GM19025 (cell line): ENCODE measurements around the gene UGT2B28.
"Not testable (repeated sequence)": the region's sequence is repeated elsewhere in the genome, so short reads cannot be mapped to it uniquely, and the experiment has no call there.

Experiments used
- ATAC-seq: cut with Tn5 transposase; IDR thresholded peaks from one replicate; pipeline ENCODE4 v1.9.1; 2021; ENCODE audit warnings: mild to moderate bottlenecking, low read depth, moderate library complexity; ENCODE audit not compliant: unreplicated experiment

Gene UGT2B28

DNA sequence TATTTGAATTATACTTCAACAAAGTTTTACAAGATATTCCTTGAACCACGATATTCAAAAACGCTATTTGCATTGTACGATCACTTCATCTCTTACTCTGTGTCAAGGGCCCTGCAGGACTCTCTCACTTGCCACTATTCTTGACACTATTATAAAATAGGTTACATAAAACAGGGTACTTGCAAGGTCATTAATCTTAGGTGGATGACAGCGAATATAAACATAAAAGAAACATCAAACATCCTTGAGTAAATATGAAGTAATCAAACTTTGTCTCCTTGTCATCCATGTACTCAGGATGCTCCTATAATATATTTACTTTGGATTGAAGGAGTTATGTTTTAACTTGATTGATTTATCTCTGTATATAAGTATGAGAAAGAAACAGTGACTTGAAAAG is at the start of gene UGT2B28:
Gene UGT2B28, plus strand, starts transcription at position 395 of the 400 bp plus-strand sequence. CDS start 26 bp downstream, outside the sequence.
- ATAC-seq, result not testable (repeated sequence)

GRCh38 chr4:69239092-69239491 is 41.2 kb upstream of the UGT2B28 start:
- no peak for ATAC-seq

DNA sequence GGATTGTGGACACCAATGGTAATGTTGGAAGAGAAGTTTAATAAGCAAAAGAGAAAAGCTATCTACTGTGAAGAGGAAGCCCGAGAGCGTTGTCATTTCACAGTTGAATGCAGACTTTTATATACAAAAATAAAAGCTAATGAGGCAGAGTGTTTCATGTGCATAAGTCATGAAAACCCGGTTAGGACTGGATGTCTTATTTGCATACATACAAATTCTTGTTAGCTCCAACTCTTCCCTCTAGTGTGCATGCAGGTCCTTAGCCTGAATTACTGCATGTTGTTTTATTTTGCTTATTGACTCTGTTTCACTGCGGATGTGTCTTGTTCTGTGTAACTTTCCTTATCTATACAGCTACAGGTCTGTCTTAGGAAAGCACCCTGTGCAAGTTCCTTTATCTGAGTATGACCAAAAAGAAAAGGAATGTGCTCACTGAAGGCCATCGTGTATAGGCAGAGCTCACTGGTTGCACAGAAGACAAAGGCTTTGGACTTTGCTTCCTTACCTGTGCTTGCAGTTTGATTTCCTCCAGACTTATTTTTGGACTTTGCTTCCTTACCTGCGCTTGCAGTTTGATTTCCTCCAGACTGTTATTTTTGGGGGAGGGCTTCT is 40.6 kb upstream of the UGT2B28 start:
- ATAC-seq, result no peak

GRCh38 chr4:69240787-69241186 is 39.5 kb upstream of the UGT2B28 start:
- ATAC-seq, result not testable (repeated sequence)

GRCh38 chr4:69241746-69242145 is 38.5 kb upstream of the UGT2B28 start:
- not testable (repeated sequence) for ATAC-seq

- not testable (repeated sequence) for ATAC-seq
Observed at GRCh38 chr4:69242562-69243240, 37.6 kb upstream of the UGT2B28 start.

- not testable (repeated sequence) for ATAC-seq
Observed at GRCh38 chr4:69250884-69251283, 29.4 kb upstream of the UGT2B28 start.

- ATAC-seq, result not testable (repeated sequence)
Observed at GRCh38 chr4:69253147-69253772, 27.0 kb upstream of the UGT2B28 start.

DNA sequence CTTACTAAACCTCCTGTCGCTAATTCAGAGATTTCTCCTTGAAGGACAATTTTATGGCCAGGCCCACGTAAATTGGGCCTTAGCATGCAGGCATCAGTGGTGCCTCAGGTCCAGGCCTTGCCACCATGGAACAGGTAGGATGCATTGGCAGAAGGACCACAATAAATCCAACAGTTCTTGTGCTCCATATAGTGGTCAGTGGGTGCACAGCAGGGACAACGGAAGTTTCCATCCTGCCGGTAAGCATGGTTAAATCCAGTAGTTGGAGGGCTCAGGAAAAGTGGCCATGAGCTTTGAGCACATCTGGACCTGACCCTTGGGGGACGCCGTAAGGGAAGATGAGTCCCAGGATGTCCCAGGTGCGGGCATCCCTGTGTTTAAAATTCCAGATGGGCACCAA is 11.7 kb upstream of the UGT2B28 start:
- not testable (repeated sequence) for ATAC-seq

DNA sequence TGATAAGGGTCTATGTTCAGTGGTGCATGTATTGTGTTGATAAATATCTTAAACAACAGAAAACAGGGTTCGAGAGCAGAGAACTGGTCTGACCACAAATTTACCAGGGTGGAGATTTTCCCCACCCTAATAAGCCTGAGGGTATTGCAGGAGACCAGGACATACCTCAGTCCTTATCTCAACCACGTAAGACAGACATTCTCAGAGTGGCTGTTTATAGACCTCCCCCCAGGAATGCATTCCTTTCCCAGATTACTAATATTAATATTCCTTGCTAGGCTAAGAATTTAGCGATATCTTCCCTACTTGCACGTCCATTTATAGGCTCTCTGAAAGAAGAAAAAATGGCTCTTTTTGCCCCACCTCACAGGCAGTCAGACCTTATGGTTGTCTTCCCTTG is 16.1 kb downstream of the UGT2B28 start:
- ATAC-seq, result not testable (repeated sequence)

- not testable (repeated sequence) for ATAC-seq
Observed at GRCh38 chr4:69308426-69309033, 28.3 kb downstream of the UGT2B28 start.

DNA sequence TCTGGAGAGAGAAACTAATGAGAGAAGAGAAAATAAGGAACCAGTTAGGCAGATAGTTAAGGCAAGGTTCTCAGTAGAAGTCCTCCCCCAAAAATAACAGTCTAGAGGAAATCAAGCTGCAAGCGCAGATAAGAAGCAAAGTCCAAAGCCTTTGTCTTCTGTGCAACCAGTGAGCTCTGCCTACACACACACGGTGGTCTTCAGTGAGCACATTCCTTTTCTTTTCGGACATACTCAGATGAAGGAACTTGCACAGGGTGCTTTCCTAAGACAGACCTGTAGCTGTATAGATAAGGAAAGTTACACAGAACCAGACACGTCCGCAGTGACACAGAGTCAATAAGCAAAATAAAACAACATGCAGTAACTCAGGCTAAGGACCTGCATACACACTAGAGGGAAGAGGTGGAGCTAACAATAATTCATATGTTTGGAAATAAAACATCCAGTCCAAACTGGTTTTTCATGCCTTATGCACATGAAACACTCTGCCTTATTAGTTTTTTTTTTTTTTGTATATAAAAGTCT is 29.3 kb downstream of the UGT2B28 start:
- not testable (repeated sequence) for ATAC-seq

GRCh38 chr4:69310262-69310661 is 30.0 kb downstream of the UGT2B28 start:
- ATAC-seq, result not testable (repeated sequence)

DNA sequence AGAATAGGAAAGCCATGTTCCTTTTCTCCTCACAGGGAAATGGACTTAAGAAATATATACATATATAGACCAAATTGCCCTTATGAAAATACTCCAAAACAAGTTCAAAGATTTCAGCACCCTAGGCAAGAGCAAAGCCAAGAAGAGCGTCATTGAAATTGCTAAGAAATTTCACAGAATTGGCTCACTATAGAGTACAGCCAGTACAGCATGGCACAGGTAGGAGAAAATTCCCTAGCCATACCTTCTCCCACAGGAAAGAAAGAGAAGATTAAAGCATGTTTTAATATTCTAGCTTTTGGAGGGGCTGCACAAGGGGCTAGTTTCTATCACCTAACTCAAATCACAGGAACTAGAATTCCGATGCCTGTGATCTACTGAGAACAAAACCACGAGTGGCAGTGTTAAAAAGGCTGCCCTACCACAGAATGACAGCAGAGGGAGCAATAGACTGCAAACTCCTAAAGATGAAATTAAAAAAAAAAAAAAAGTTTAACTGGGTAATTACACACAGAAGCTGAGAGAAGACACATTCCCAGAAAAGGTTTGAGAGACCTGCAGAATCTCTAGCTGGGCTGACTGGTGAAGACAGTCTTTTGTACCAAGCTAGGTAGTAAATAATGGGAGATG is 37.5 kb downstream of the UGT2B28 start:
- not testable (repeated sequence) for ATAC-seq

DNA sequence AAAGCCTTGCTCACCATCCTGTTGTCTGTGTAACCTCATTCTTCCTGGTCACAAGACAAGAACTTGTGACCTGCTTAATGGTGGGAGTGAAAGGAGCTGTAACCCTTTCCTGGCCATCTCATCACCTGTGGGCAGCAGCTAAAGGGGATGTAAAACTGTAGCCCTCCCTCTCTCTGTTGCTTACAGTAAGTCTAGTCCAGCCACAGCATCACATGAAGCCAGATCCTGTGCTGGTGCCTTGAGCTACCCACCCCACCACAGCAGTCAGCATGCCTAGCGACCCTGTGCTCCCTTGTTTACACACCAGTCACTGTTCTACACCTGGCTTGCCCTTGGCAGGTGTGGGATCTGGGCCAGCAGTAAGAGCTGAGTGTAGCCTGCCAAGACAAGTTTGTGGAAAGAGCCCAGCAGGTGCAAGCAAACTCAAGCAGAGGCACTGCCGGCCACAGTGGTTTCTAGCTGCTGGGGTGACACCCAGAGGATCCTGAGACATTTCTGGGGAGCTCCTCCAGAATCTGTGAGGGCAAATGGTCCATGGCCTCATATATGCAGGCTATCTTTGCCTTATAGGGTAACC is 41.0 kb downstream of the UGT2B28 start:
- no peak for ATAC-seq

- ATAC-seq, result no peak
Observed at GRCh38 chr4:69322055-69322454, 41.8 kb downstream of the UGT2B28 start.

- ATAC-seq, result no peak
Observed at GRCh38 chr4:69323284-69323683, 43.0 kb downstream of the UGT2B28 start.

DNA sequence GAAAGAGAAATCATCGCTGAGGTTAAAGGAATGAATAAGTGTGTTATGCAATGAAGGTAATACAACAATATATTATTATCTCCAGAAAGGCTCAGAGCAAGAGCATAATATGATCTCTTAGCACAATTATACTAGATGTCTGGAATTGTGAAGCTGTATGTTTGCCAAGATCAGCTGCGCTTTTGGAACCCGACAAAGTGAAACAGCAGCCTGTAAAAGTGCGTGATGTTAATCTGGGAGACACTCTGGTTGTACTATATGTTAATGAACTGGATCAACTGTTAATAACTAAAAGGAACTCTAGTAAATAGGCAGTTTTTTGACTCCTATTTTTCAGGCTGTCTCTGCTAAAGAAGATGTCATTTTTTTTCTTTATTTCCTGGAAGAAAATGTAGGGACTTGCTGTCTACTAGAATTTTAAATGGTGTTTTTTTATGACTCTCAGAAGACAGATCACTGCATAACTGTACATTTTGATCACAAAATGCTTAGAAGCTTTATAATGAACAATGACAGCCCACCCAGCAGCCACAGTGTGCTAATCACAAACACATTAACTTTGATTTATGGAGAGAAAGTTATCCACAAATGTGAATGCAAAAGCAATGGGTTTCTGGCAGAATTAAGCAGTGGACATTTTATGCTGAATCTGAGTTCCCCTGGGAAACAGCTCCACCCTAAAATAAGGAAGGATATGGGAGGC is 50.2 kb downstream of the UGT2B28 start:
- ATAC-seq, result no peak

- ATAC-seq, result not testable (repeated sequence)
Observed at GRCh38 chr4:69331304-69331703, 51.0 kb downstream of the UGT2B28 start.
